22Rv1 (cell line): ENCODE results near the gene PLAAT4.

Source experiments
- H3K27ac ChIP-seq: fragments of 450-650 bp; 2 replicates; pipeline ENCODE4 v1.5.1; 2017
- CTCF ChIP-seq: fragments of 450-650 bp; IDR thresholded peaks from 2 replicates; pipeline ENCODE4 v1.5.1; 2017; ENCODE audit warnings: mild to moderate bottlenecking
- ZFX ChIP-seq: fragments of 450-650 bp; IDR thresholded peaks from 2 replicates; pipeline ENCODE4 v1.6.1; 2017; ENCODE audit warnings: antibody characterized with exemption, borderline replicate concordance

PLAAT4 gene

GRCh38 chr11:63508745-63509144, 27.9 kb upstream of the PLAAT4 start:
- TF ChIP-seq CTCF (no peak), ZFX (no peak)

GRCh38 chr11:63510360-63511047, 26.1 kb upstream of the PLAAT4 start:
- no peak overlapping the region for H3K27ac ChIP-seq

More at GRCh38 chr11:63508745-63509144, 27.9 kb upstream of the PLAAT4 start:
- no peak overlapping the region for H3K27ac ChIP-seq

GRCh38 chr11:63511048-63511748, 25.4 kb upstream of the PLAAT4 start:
- H3K27ac ChIP-seq: no peak overlapping the region
- TF ChIP-seq CTCF (no peak), ZFX (no peak)

More at GRCh38 chr11:63510360-63511047, 26.1 kb upstream of the PLAAT4 start:
- TF ChIP-seq ZFX: no peak
- TF ChIP-seq CTCF: no peak

- no peak for TF ChIP-seq ZFX
- no peak for TF ChIP-seq CTCF
- no peak overlapping the region for H3K27ac ChIP-seq
These were observed 23.8 kb upstream of the PLAAT4 start for GRCh38 chr11:63512816-63513215.

- no peak overlapping the region for H3K27ac ChIP-seq
- no peak for TF ChIP-seq ZFX
These were observed 20.5 kb upstream of the PLAAT4 start for GRCh38 chr11:63516109-63516508.

- no peak overlapping the region for H3K27ac ChIP-seq
- TF ChIP-seq CTCF (no peak), ZFX (no peak)
These were observed 19.5 kb upstream of the PLAAT4 start for GRCh38 chr11:63517156-63517555.

GRCh38 chr11:63518548-63518947, 18.1 kb upstream of the PLAAT4 start:
- H3K27ac ChIP-seq: no peak overlapping the region
- no peak for TF ChIP-seq ZFX

- no peak overlapping the region for H3K27ac ChIP-seq
- TF ChIP-seq CTCF (no peak), ZFX (no peak)
These were observed 15.9 kb upstream of the PLAAT4 start for GRCh38 chr11:63520606-63521170.
